ENCODE measurements around the gene PPP1R36.
"Not testable (repeated sequence)": the region's sequence is repeated elsewhere in the genome, so short reads cannot be mapped to it uniquely, and the experiment has no call there.

Gene PPP1R36

GRCh38 chr14:64541972-64542835 lies 7.6 kb upstream of the PPP1R36 start:
- no peak for TF ChIP-seq CTCF (conservative IDR thresholded peaks at IDR 0.05)
- H3K27ac ChIP-seq: no peak overlapping the region

DNA sequence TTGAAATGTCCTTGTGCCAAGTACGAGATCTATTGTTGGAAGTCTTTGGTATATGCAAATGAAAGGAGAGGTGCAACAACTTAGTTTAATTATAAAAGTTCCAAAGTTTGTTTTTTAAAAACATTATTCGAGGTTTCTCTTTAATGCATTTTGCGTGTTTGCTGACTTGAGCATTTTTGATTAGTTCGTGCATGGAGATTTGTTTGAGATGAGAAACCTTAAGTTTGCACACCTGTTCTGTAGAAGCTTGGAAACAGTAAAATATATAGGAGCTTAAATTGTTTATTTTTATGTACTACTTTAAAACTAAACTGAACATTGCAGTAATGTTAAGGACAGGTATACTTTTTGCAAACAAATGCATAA lies 6.9 kb upstream of the PPP1R36 start:
- no peak for TF ChIP-seq CTCF (conservative IDR thresholded peaks at IDR 0.05)
- no peak overlapping the region for H3K27ac ChIP-seq

DNA sequence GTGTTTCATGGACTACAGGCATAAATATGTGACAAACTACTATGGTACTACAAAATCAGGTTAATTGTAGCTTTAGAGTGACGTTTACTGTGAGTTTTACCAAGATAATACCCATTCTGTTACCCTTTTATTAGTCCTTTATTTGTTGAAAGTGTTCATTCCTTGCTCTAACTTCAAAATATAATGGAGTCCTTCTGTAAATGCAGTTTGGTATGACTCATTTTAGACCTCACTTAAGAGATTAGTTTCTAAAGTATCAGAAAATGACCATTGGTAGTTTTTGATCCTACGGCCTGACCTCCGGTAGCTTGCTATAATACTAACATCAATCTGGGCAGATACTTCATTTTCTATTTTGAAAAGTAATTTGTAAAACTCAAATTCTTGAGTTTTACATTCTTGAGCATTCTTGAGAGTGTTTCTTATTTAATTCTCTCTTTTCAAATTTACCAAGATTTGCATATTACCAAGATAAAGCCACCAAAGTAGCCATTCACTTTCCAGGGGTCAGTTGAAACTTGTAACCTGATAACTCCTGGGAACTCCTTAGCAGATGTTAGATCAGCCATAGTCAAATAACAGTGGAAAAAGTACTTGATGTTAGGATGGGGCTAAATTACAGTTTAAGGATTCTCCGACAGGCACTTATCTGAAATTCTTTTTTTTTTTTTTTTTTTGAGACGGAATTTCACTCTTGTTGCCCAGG lies 5.0 kb upstream of the PPP1R36 start:
- H3K27ac ChIP-seq: no peak overlapping the region
- TF ChIP-seq CTCF (conservative IDR thresholded peaks at IDR 0.05): no peak

DNA sequence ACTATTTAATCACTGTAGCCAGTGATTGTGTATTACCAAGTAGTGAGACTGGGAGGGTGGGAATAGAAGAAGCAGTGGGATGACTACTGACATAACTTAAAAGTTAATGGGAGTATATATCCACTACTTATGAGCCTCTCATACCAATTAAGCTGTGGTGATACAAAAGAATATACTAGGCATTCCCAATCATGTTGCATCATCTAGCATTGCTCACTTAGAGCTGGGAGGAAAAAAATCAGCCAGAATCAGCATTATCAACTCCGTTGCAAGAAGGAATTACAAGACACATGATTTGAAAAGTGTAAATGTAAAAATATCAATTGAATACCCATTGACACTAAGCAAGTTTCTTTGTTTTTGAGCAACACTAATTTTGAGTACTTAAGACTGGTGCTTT lies 745 bp upstream of the PPP1R36 start:
- TF ChIP-seq CTCF (conservative IDR thresholded peaks at IDR 0.05): no peak
- no peak overlapping the region for H3K27ac ChIP-seq

- H3K27ac ChIP-seq: no peak overlapping the region
- no peak for TF ChIP-seq CTCF (conservative IDR thresholded peaks at IDR 0.05)
These were observed 1.0 kb downstream of the PPP1R36 start for GRCh38 chr14:64550621-64551333.

DNA sequence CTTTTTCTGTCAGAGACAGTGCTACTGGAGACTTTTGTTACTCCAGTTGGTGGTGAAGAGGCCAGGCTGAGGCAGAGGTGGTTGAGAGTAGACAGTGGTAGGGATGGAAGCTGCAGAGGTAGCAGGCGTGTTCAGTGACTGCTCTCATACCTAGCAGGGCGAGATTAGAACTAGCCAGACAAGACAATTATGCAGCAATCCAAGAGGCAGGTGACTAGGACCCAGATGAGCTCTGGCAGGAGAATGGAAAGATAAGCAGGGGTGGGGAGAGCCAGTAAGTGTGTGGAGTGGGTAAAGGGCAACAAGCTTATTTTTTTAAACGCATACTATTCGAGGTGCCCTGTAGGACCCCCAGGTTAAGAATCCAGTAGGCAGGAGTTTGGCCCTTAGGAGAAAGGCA lies 4.8 kb downstream of the PPP1R36 start:
- TF ChIP-seq CTCF (conservative IDR thresholded peaks at IDR 0.05): no peak
- H3K27ac ChIP-seq: no peak overlapping the region

DNA sequence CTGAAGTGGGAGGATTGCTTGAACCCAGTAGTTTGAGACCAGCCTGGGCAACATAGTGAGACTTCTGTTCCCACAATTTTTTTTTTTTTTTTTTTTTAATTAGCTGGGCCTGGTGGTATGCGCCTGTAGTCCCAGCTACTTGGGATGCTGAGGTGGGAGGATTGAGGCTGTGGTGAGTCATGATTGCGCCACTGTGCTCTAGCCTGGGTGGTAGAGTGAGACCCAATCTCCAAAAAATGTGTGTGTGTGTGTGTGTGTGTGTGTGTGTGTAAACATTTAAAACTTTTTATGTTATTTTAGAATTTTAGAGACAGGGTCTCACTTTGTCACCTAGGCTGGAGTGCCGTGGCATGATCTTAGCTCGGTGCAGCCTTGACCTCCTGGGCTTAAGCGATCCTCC lies 6.8 kb downstream of the PPP1R36 start:
- no peak overlapping the region for H3K27ac ChIP-seq
- TF ChIP-seq CTCF (conservative IDR thresholded peaks at IDR 0.05): no peak

DNA sequence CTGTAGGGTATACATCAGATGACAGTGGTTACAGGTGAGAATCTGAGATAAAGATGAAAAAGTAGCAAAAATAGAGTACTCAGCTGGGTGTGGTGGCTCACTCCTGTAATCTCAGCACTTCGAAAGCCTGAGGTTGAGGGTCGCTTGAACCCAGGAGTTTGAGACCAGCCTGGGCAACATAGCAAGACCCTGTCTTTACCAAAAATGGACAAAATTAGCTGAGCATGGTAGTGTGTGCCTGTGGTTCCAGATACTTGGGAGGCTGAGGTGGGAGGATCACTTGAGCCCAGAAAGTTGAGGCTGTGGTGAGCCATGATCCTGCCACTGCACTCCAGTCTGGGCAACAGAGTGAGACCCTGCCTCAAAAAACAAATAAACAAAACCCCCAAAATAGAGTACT lies 8.5 kb downstream of the PPP1R36 start:
- not testable (repeated sequence) for H3K27ac ChIP-seq
